Esophagus (tissue), 2 donors: Measurements from ENCODE around the gene TEX13C. TPM values are rescaled to one million over a fixed set of nuclear protein-coding genes. Genes with fewer than 3 reads are reported as not detected.
"Not testable (repeated sequence)": the region's sequence is repeated elsewhere in the genome, so short reads cannot be mapped to it uniquely, and the experiment has no call there.

Source experiments
- H3K27ac ChIP-seq, 2 donors: one replicate each; pipeline ENCODE4 v1.5.1; 2013; ENCODE audit warnings: low read depth in 2 of 2, mild to moderate bottlenecking in 2 of 2, inconsistent platforms in 1 of 2, low read length in 1 of 2, moderate library complexity in 1 of 2
- H3K27me3 ChIP-seq, 2 donors: one replicate each; pipeline ENCODE4 v1.6.1; 2013; ENCODE audit warnings: low read length in 2 of 2, control low read depth in 1 of 2, mild to moderate bottlenecking in 1 of 2; ENCODE audit not compliant: insufficient read depth in 2 of 2, control insufficient read depth in 1 of 2
- H3K36me3 ChIP-seq, 2 donors: one replicate each; pipeline ENCODE4 v1.6.1; 2013; ENCODE audit warnings: low read length in 1 of 2; ENCODE audit not compliant: control insufficient read depth in 2 of 2, insufficient read depth in 2 of 2
- H3K4me1 ChIP-seq, 2 donors: one replicate each; pipeline ENCODE4 v1.6.1; 2013; ENCODE audit warnings: low read length in 1 of 2; ENCODE audit not compliant: control insufficient read depth in 2 of 2, insufficient read depth in 2 of 2
- H3K4me3 ChIP-seq, 2 donors: one replicate each; pipeline ENCODE4 v1.5.1; 2013; ENCODE audit warnings: low read length in 2 of 2, mild to moderate bottlenecking in 2 of 2, low read depth in 1 of 2, moderate library complexity in 1 of 2
- H3K9me3 ChIP-seq, 2 donors: one replicate each; pipeline ENCODE4 v1.6.1; 2013; ENCODE audit warnings: mild to moderate bottlenecking in 2 of 2, low read depth in 1 of 2, low read length in 1 of 2, moderate library complexity in 1 of 2; ENCODE audit not compliant: control insufficient read depth in 2 of 2, insufficient read depth in 1 of 2
- WGBS, 2 donors: extraction: QIAGEN DNeasy Blood & Tissue Kit; methylation state at CpG; one replicate each; pipeline ENCODE4 v1.1.7; 2013; 5-methylcytosine and 5-hydroxymethylcytosine counted together
- polyA plus RNA-seq, 2 donors: library from polyadenylated mRNA; stranded (reverse); fragments of 200-250 nt; gene quantifications; one replicate each; pipeline ENCODE4 v1.2.3, GENCODE V29; 2013
- donor health status: healthy with polysubstance abuse.
- donor health status: Bipolar disorder and iron deficiency.

The TEX13C gene
- polyA plus RNA-seq, 2 donors: not detected

DNA sequence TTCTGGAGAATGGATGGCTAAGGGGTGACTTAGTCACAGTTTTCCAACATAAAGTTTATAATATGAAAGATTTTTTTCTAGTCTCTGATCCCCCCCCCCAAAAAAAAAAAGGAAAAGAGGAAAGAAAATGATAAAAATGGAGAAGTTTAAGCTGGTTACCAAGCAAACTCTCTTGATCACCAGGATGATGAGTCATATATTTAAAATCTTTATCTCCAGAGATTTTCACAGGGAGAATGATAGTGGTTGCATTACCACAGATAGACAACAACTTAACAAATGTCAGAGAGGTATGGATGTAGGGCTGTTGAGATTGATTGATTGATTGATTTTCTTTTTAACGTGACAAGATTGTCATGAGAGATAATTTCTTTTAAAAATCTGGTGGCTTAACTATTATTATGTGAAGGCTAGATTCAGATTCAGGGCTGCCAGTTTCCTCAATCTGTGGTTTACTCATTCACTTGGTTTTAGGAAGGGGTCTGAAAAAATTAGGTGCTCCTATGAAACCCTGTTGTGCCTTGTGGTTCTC lies 13.3 kb upstream of the TEX13C start:
- Histone ChIP-seq H3K27ac (no peak overlapping the region), H3K9me3 (no peaks in the 10 kb centered on the region), H3K4me3 (no peak overlapping the region), H3K4me1 (no peaks in the 10 kb centered on the region), H3K27me3 (no peaks in the 10 kb centered on the region), H3K36me3 (no peaks in the 10 kb centered on the region)
- WGBS, 2 donors: 50 to 68% methylated on average over 1 of the region's 1 CpG

DNA sequence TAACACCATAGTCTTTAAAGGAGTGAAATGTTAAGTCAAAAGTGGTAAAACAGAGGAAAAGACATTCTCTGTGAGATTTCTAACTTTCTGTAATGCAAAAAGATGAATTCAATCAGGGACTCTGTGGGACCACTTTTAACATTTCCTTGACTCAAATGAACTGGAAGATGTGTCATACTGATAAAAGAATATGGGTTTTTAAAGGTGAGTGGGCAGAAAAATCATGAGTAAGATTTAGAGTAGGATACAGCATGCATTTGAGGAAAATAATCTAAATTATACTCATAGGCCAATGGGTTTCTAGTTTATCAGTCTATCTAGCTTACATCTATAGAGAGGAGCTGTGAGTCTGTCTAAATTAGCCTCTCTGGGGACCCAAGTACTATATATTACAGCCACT lies 11.0 kb upstream of the TEX13C start:
- no peak overlapping the region for H3K27ac ChIP-seq
- no peaks in the 10 kb centered on the region for H3K9me3 ChIP-seq
- no peaks in the 10 kb centered on the region for H3K36me3 ChIP-seq
- H3K4me3 ChIP-seq: no peak overlapping the region
- no peaks in the 10 kb centered on the region for H3K27me3 ChIP-seq
- no peaks in the 10 kb centered on the region for H3K4me1 ChIP-seq

DNA sequence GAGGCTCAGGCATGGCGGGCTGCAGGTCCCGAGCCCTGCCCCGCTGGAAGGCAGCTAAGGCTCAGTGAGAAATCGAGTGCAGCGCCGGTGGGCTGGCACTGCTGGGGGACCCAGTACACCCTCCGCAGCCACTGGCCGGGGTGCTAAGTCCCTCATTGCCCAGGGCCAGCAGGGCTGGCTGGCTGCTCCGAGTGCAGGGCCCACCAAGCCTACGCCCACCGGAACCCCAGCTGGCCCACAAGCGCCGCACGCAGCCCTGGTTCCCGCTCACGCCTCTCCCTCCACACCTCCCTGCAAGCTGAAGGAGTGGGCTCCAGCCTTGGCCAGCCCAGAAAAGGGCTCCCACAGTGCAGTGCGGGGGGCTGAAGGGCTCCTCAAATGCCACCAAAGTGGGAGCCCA lies 505 bp upstream of the TEX13C start:
- H3K36me3 ChIP-seq, H3K27ac ChIP-seq, H3K4me3 ChIP-seq, H3K9me3 ChIP-seq, H3K4me1 ChIP-seq, H3K27me3 ChIP-seq: not testable (repeated sequence)
- 96 to 97% methylated on average over 15 to 17 of the region's 17 CpGs for WGBS, 2 donors

DNA sequence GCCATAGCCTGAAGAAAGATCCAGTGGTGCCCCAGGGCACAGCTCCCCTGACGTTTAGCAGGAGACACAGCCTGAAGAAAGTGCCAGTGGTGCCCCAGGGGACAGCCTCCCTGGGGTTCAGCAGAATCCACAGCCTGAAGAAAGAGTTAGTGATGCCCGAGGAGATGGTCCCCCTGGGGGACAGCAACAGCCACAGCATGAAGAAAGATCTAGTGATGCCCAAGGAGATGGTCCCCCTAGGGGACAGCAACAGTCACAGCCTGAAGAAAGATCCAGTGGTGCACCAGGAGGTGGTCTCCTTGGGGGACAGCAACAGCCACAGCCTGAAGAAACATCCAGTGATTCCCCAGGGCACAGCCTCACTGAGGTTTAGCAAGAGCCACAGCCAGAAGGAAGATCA lies 2.8 kb downstream of the TEX13C start:
- WGBS, 2 donors: 47 to 55% methylated on average over 2 of the region's 2 CpGs
- Histone ChIP-seq H3K27ac (no peak overlapping the region), H3K4me3 (no peak overlapping the region), H3K27me3 (no peaks in the 10 kb centered on the region), H3K36me3 (no peaks in the 10 kb centered on the region), H3K4me1 (no peaks in the 10 kb centered on the region), H3K9me3 (peaks cover 2 to 4% of the 10 kb centered on the region in 2 donors)

- Histone ChIP-seq H3K27me3 (no peaks in the 10 kb centered on the region), H3K4me3 (no peak overlapping the region), H3K9me3 (no peaks in the 10 kb centered on the region), H3K27ac (no peak overlapping the region), H3K4me1 (no peaks in the 10 kb centered on the region), H3K36me3 (no peaks in the 10 kb centered on the region)
- 75 to 86% methylated on average over 3 of the region's 3 CpGs for WGBS, 2 donors
These were observed 6.9 kb downstream of the TEX13C start for GRCh38 chrX:125326599-125326998.

- no peaks in the 10 kb centered on the region for H3K4me1 ChIP-seq
- H3K27me3 ChIP-seq: no peaks in the 10 kb centered on the region
- no peaks in the 10 kb centered on the region for H3K36me3 ChIP-seq
- H3K9me3 ChIP-seq: no peaks in the 10 kb centered on the region
- no peak overlapping the region for H3K27ac ChIP-seq
- WGBS, 2 donors: 84 to 92% methylated on average over 12 of the region's 12 CpGs
- H3K4me3 ChIP-seq: no peak overlapping the region
These were observed 8.2 kb downstream of the TEX13C start for GRCh38 chrX:125327891-125328290.

DNA sequence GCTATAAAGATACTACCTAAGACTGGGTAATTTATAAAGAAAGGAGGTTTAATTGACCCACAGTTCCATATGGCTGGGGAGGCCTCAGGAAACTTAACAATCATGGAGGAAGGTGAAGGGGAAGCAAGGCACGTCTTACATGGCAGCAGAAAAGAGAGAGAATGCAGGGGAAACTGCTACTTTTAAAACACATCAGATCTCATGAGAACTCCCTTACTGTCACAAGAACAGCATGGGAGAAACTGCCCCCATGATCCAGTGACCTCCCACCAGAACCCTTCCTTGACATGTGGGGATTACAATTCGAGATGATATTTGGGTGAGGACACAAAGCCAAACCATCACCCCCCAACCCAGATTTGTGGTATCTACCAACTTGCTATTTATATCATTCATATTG lies 13.9 kb downstream of the TEX13C start:
- Histone ChIP-seq H3K4me1 (no peaks in the 10 kb centered on the region), H3K9me3 (no peaks in the 10 kb centered on the region), H3K27me3 (no peaks in the 10 kb centered on the region), H3K4me3 (no peak overlapping the region), H3K27ac (no peak overlapping the region), H3K36me3 (no peaks in the 10 kb centered on the region)
- WGBS, 2 donors: 38 to 57% methylated on average over 2 of the region's 2 CpGs

- Histone ChIP-seq H3K36me3 (no peaks in the 10 kb centered on the region), H3K27ac (no peak overlapping the region), H3K4me1 (no peaks in the 10 kb centered on the region), H3K4me3 (no peak overlapping the region), H3K9me3 (no peaks in the 10 kb centered on the region), H3K27me3 (no peaks in the 10 kb centered on the region)
- WGBS, 2 donors: 43 to 51% methylated on average over 4 of the region's 4 CpGs
These were observed 20.8 kb downstream of the TEX13C start for GRCh38 chrX:125340490-125340889.

GRCh38 chrX:125374169-125374568 lies 54.5 kb downstream of the TEX13C start:
- Histone ChIP-seq H3K4me1 (no peaks in the 10 kb centered on the region), H3K27me3 (no peaks in the 10 kb centered on the region), H3K27ac (no peak overlapping the region), H3K36me3 (no peaks in the 10 kb centered on the region), H3K9me3 (peaks cover 0 to 2% of the 10 kb centered on the region in 2 donors), H3K4me3 (no peak overlapping the region)
- WGBS, 2 donors: 36 to 96% methylated on average over 1 of the region's 1 CpG
